HepG2 (cell line): ENCODE results near the gene PCCB. TPM values are rescaled to one million over a fixed set of nuclear protein-coding genes. Genes with fewer than 3 reads are reported as not detected.

Experiments
- AHDC1 ChIP-seq: sonication (generic); formaldehyde crosslinking; IDR thresholded peaks from 2 replicates; pipeline ENCODE4 v1.5.1; 2020; ENCODE audit warnings: mild to moderate bottlenecking, missing genetic modification reagents, borderline replicate concordance
- CEBPG ChIP-seq: IDR thresholded peaks from 2 replicates; pipeline ENCODE4 v1.6.1; 2016
- DNMT3B ChIP-seq: conservative IDR thresholded peaks from 2 replicates; pipeline ENCODE4 v1.6.1; 2016; ENCODE audit warnings: missing biosample characterization, control low read depth
- SP140L ChIP-seq: sonication (generic); formaldehyde crosslinking; IDR thresholded peaks from 2 replicates; pipeline ENCODE4 v1.4.0; 2020; ENCODE audit warnings: missing genetic modification reagents, borderline replicate concordance
- ZNF275 ChIP-seq: sonication (generic); formaldehyde crosslinking; IDR thresholded peaks from 2 replicates; pipeline ENCODE4 v1.8.0; 2022; ENCODE audit warnings: missing genetic modification reagents, mild to moderate bottlenecking, inconsistent platforms, borderline replicate concordance
- ZNF280B ChIP-seq: sonication (generic); formaldehyde crosslinking; IDR thresholded peaks from 2 replicates; pipeline ENCODE4 v1.5.0; 2020; ENCODE audit warnings: missing genetic modification reagents, mild to moderate bottlenecking, borderline replicate concordance
- ZNF337 ChIP-seq: sonication (generic); formaldehyde crosslinking; IDR thresholded peaks from 2 replicates; pipeline ENCODE4 v1.5.1; 2020; ENCODE audit warnings: missing genetic modification reagents, low read depth, mild to moderate bottlenecking, borderline replicate concordance
- ZNF460 ChIP-seq: sonication (generic); formaldehyde crosslinking; IDR thresholded peaks from 2 replicates; pipeline ENCODE4 v1.5.1; 2020; ENCODE audit warnings: missing genetic modification reagents, mild to moderate bottlenecking, borderline replicate concordance
- ZNF512B ChIP-seq: sonication (generic); formaldehyde crosslinking; IDR thresholded peaks from 2 replicates; pipeline ENCODE4 v1.5.1; 2020; ENCODE audit warnings: missing genetic modification reagents, mild to moderate bottlenecking, borderline replicate concordance
- ZNF607 ChIP-seq: sonication (generic); formaldehyde crosslinking; IDR thresholded peaks from 2 replicates; pipeline ENCODE4 v1.5.1; 2020; ENCODE audit warnings: missing genetic modification reagents, mild to moderate bottlenecking, borderline replicate concordance
- ZSCAN22 ChIP-seq: sonication (generic); formaldehyde crosslinking; IDR thresholded peaks from 2 replicates; pipeline ENCODE4 v1.4.0; 2020; ENCODE audit warnings: mild to moderate bottlenecking, missing genetic modification reagents
- polyA plus RNA-seq, 8 experiments: library from polyadenylated mRNA; depleted of rRNA in 3 of 8; stranded (reverse) in 7 of 8; unstranded in 1 of 8; fragments of >200 nt; fragmentation: Illumina TruSeq in 4 of 8; extraction: Trizol in 4 of 8; gene quantifications; 2 replicates each; pipeline versions ENCODE4 v1.2.1 to v1.2.3, GENCODE V29; 2011 to 2016; ENCODE audit warnings: low read depth in 4 of 8, missing spikeins in 1 of 8, mixed read lengths in 1 of 8; ENCODE audit not compliant: insufficient read depth in 1 of 8
- total RNA-seq, 5 experiments: library from RNA; depleted of rRNA; stranded (reverse); fragments of >200 nt; fragmentation: Illumina TruSeq; extraction: Trizol; gene quantifications; 2 replicates each; pipeline ENCODE4 v1.2.3, GENCODE V29; 2016; ENCODE audit warnings: low read depth in 1 of 5
- TF ChIP-seq, protein P1 (sequence below): sonication (generic); formaldehyde crosslinking; IDR thresholded peaks from 2 replicates; pipeline ENCODE4 v1.8.0; 2022; ENCODE audit warnings: mild to moderate bottlenecking, missing genetic modification reagents, moderate library complexity
- TF ChIP-seq, protein P2 (sequence below): sonication (generic); formaldehyde crosslinking; IDR thresholded peaks from 2 replicates; pipeline ENCODE4 v1.9.0; 2021; ENCODE audit warnings: missing genetic modification reagents, mild to moderate bottlenecking, borderline replicate concordance

The PCCB gene
- total and polyA plus RNA-seq, 2 of the 13 experiments (the other 11 are each of a cell fraction or from before 2014, with no cell fraction given) = 84.1 to 88.7 TPM

- TF ChIP-seq ZNF512B (CRISPR knock-in tag) (no peak), CEBPG (CRISPR knock-in tag) (no peak), ZNF460 (CRISPR knock-in tag) (no peak), ZNF275 (CRISPR knock-in tag) (no peak), DNMT3B (CRISPR knock-in tag) (no peak), ZNF337 (CRISPR knock-in tag) (no peak; the same call in 1 of the 2 replicates), AHDC1 (CRISPR knock-in tag) (peak; percentile 33), SP140L (CRISPR knock-in tag) (peak; percentile 2; the same call in 1 of the 2 replicates), ZSCAN22 (CRISPR knock-in tag) (no peak), ZNF280B (CRISPR knock-in tag) (peak; percentile 86), ZNF607 (CRISPR knock-in tag) (peak; percentile 70; the same call in 1 of the 2 replicates)
- TF ChIP-seq, protein P1, sequence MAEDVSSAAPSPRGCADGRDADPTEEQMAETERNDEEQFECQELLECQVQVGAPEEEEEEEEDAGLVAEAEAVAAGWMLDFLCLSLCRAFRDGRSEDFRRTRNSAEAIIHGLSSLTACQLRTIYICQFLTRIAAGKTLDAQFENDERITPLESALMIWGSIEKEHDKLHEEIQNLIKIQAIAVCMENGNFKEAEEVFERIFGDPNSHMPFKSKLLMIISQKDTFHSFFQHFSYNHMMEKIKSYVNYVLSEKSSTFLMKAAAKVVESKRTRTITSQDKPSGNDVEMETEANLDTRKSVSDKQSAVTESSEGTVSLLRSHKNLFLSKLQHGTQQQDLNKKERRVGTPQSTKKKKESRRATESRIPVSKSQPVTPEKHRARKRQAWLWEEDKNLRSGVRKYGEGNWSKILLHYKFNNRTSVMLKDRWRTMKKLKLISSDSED = no peak
- TF ChIP-seq, protein P2, sequence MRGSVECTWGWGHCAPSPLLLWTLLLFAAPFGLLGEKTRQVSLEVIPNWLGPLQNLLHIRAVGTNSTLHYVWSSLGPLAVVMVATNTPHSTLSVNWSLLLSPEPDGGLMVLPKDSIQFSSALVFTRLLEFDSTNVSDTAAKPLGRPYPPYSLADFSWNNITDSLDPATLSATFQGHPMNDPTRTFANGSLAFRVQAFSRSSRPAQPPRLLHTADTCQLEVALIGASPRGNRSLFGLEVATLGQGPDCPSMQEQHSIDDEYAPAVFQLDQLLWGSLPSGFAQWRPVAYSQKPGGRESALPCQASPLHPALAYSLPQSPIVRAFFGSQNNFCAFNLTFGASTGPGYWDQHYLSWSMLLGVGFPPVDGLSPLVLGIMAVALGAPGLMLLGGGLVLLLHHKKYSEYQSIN (CRISPR knock-in tag) = no peak
Measured at GRCh38 chr3:136250059-136250902, at the start of gene PCCB (continued).
